Chondrocyte (in vitro differentiated cells): ENCODE measurements around the gene NCKAP1. TPM values are rescaled to one million over a fixed set of nuclear protein-coding genes. Genes with fewer than 3 reads are reported as not detected.

Experiments
- DNase-seq: peaks from one replicate; pipeline ENCODE4 v3.0.0; 2021; ENCODE audit warnings: mixed read lengths, low spot score
- H3K27ac Mint-ChIP-seq: one replicate; pipeline ENCODE4 v1.8.0; 2021; ENCODE audit warnings: mild to moderate bottlenecking, moderate library complexity, mixed read lengths; ENCODE audit not compliant: unreplicated experiment
- H3K27me3 Mint-ChIP-seq: 2 replicates; pipeline ENCODE4 v1.8.0; 2021; ENCODE audit warnings: low read depth, mixed read lengths
- H3K36me3 Mint-ChIP-seq: 2 replicates; pipeline ENCODE4 v1.8.0; 2021; ENCODE audit warnings: low read depth, mixed read lengths
- H3K4me1 Mint-ChIP-seq: 2 replicates; pipeline ENCODE4 v1.8.0; 2021; ENCODE audit warnings: low read depth, mild to moderate bottlenecking, mixed read lengths
- H3K4me3 Mint-ChIP-seq: one replicate; pipeline ENCODE4 v1.8.0; 2021; ENCODE audit warnings: mild to moderate bottlenecking, moderate library complexity, mixed read lengths; ENCODE audit not compliant: unreplicated experiment
- H3K9me3 Mint-ChIP-seq: 2 replicates; pipeline ENCODE4 v1.8.0; 2021; ENCODE audit warnings: low read depth, mixed read lengths
- CTCF ChIP-seq: fragments of 200-600 bp; sonication (generic); IDR thresholded peaks from 2 replicates; pipeline ENCODE4 v1.5.0; 2021; ENCODE audit warnings: antibody characterized with exemption, mild to moderate bottlenecking, moderate library complexity
- total RNA-seq: library from RNA; stranded (reverse); gene quantifications from 3 replicates; pipeline ENCODE4 v1.2.1, GENCODE V29; 2021

The NCKAP1 gene
- total RNA-seq, 1 donor from 2014 or later = 189 TPM

- Mint-ChIP-seq H3K4me3 (no peak overlapping the region), H3K4me1 (peaks cover 51% of the 10 kb centered on the region), H3K27ac (no peak overlapping the region), H3K9me3 (no peaks in the 10 kb centered on the region), H3K36me3 (peaks cover 25% of the 10 kb centered on the region), H3K27me3 (no peaks in the 10 kb centered on the region)
- no peak for DNase-seq
- no peak for TF ChIP-seq CTCF
Observed at GRCh38 chr2:182918961-182919652, 119.2 kb downstream of the NCKAP1 start.

GRCh38 chr2:182917924-182918323, 120.3 kb downstream of the NCKAP1 start:
- H3K4me3 Mint-ChIP-seq = no peak overlapping the region
- no peaks in the 10 kb centered on the region for H3K9me3 Mint-ChIP-seq
- no peak for TF ChIP-seq CTCF
- peaks cover 25% of the 10 kb centered on the region for H3K36me3 Mint-ChIP-seq
- DNase-seq = no peak
- no peaks in the 10 kb centered on the region for H3K27me3 Mint-ChIP-seq
- peak overlapping the region; percentile 52 for H3K27ac Mint-ChIP-seq
- H3K4me1 Mint-ChIP-seq = peaks cover 51% of the 10 kb centered on the region

GRCh38 chr2:182916417-182916816, 121.8 kb downstream of the NCKAP1 start:
- peak overlapping the region; percentile 82 for H3K27ac Mint-ChIP-seq

GRCh38 chr2:182915369-182916326, 122.6 kb downstream of the NCKAP1 start:
- Mint-ChIP-seq H3K27me3 (no peaks in the 10 kb centered on the region), H3K4me3 (no peak overlapping the region), H3K9me3 (no peaks in the 10 kb centered on the region), H3K36me3 (peaks cover 22% of the 10 kb centered on the region), H3K27ac (peak overlapping the region; percentile 92), H3K4me1 (peaks cover 57% of the 10 kb centered on the region)
- no peak for DNase-seq
- peak; percentile 29 for TF ChIP-seq CTCF

More at GRCh38 chr2:182916417-182916816, 121.8 kb downstream of the NCKAP1 start:
- H3K4me1 Mint-ChIP-seq = peaks cover 60% of the 10 kb centered on the region
- H3K9me3 Mint-ChIP-seq = no peaks in the 10 kb centered on the region
- H3K36me3 Mint-ChIP-seq = peaks cover 22% of the 10 kb centered on the region
- H3K27me3 Mint-ChIP-seq = no peaks in the 10 kb centered on the region
- H3K4me3 Mint-ChIP-seq = no peak overlapping the region
- DNase-seq = no peak
- no peak for TF ChIP-seq CTCF

GRCh38 chr2:182914852-182915251, 123.4 kb downstream of the NCKAP1 start:
- peaks cover 22% of the 10 kb centered on the region for H3K36me3 Mint-ChIP-seq
- DNase-seq = no peak
- peaks cover 57% of the 10 kb centered on the region for H3K4me1 Mint-ChIP-seq
- TF ChIP-seq CTCF = no peak
- H3K27me3 Mint-ChIP-seq = no peaks in the 10 kb centered on the region
- no peak overlapping the region for H3K4me3 Mint-ChIP-seq
- no peaks in the 10 kb centered on the region for H3K9me3 Mint-ChIP-seq
- H3K27ac Mint-ChIP-seq = peak overlapping the region; percentile 92
